GM12891 (cell line): Measurements from ENCODE around the gene MICU2.
A peak's percentile ranks its signal among the peaks of the same experiment; 100 is the strongest.

Experiments used
- DNase-seq: peaks from one replicate; pipeline ENCODE4 v3.0.0; 2011; ENCODE audit warnings: low spot score; ENCODE audit not compliant: insufficient read length
- FAIRE-seq: peaks from 2 replicates; lab custom pipeline; 2011; peaks lifted over from hg19 to GRCh38; lab: Jason Lieb, UNC
- PAX5 ChIP-seq: IDR thresholded peaks from 2 replicates; pipeline ENCODE4 v1.6.1; 2011; ENCODE audit warnings: low read length, moderate library complexity, mild to moderate bottlenecking; ENCODE audit not compliant: insufficient read depth, severe bottlenecking
- POLR2A ChIP-seq: IDR thresholded peaks from 2 replicates; pipeline ENCODE4 v1.6.1; 2011; ENCODE audit warnings: low read depth, low read length, control low read depth
- POLR2AphosphoS5 ChIP-seq: IDR thresholded peaks from 2 replicates; pipeline ENCODE4 v1.6.1; 2011; ENCODE audit warnings: low read depth, low read length, control low read depth
- POU2F2 ChIP-seq: IDR thresholded peaks from 2 replicates; pipeline ENCODE4 v1.6.1; 2011; ENCODE audit warnings: low read depth, mild to moderate bottlenecking, control low read depth, low read length, moderate library complexity
- SPI1 ChIP-seq: IDR thresholded peaks from 2 replicates; pipeline ENCODE4 v1.6.1; 2011; ENCODE audit warnings: low read depth, low read length, control low read depth
- TAF1 ChIP-seq: IDR thresholded peaks from 2 replicates; pipeline ENCODE4 v1.6.1; 2011; ENCODE audit warnings: low read depth, low read length, control low read depth

The MICU2 gene

GRCh38 chr13:21620861-21621260 lies 16.9 kb upstream of the MICU2 start:
- DNase-seq (no peak), FAIRE-seq (no peak)
- no peak for TF ChIP-seq POLR2AphosphoS5
- no peak for TF ChIP-seq TAF1
- no peak for TF ChIP-seq PAX5

GRCh38 chr13:21619633-21620220 lies 15.8 kb upstream of the MICU2 start:
- TF ChIP-seq SPI1 (no peak), POLR2A (no peak), POLR2AphosphoS5 (no peak), TAF1 (no peak), PAX5 (no peak), POU2F2 (no peak)
- no peak for FAIRE-seq
- no peak for DNase-seq

GRCh38 chr13:21616880-21617279 lies 12.9 kb upstream of the MICU2 start:
- DNase-seq (no peak), FAIRE-seq (no peak)
- TF ChIP-seq TAF1: no peak

- FAIRE-seq (no peak), DNase-seq (no peak)
- TF ChIP-seq TAF1 (no peak), POU2F2 (no peak), POLR2A (no peak), POLR2AphosphoS5 (no peak), PAX5 (no peak), SPI1 (no peak)
Observed at GRCh38 chr13:21616205-21616866, 12.4 kb upstream of the MICU2 start.

- no peak for TF ChIP-seq TAF1
- no peak for TF ChIP-seq POLR2A
- TF ChIP-seq POU2F2: no peak
- no peak for TF ChIP-seq SPI1
- no peak for TF ChIP-seq PAX5
- TF ChIP-seq POLR2AphosphoS5: no peak
- DNase-seq (no peak), FAIRE-seq (peak; percentile 23)
Observed at GRCh38 chr13:21615427-21615826, 11.5 kb upstream of the MICU2 start.

GRCh38 chr13:21613791-21614190 lies 9.8 kb upstream of the MICU2 start:
- DNase-seq: no peak
- TF ChIP-seq TAF1: no peak
- no peak for TF ChIP-seq PAX5
- no peak for TF ChIP-seq SPI1
- TF ChIP-seq POLR2AphosphoS5: no peak
- TF ChIP-seq POLR2A: no peak
- TF ChIP-seq POU2F2: no peak
- FAIRE-seq: no peak

- TF ChIP-seq POLR2AphosphoS5: no peak
- no peak for TF ChIP-seq POU2F2
- TF ChIP-seq PAX5: no peak
- no peak for TF ChIP-seq TAF1
- no peak for TF ChIP-seq SPI1
- TF ChIP-seq POLR2A: no peak
- FAIRE-seq (no peak), DNase-seq (no peak)
Observed at GRCh38 chr13:21611385-21611784, 7.4 kb upstream of the MICU2 start.

GRCh38 chr13:21610687-21611086 lies 6.7 kb upstream of the MICU2 start:
- TF ChIP-seq POU2F2 (no peak), TAF1 (no peak), POLR2AphosphoS5 (no peak), POLR2A (no peak), SPI1 (no peak), PAX5 (no peak)
- DNase-seq: no peak
- no peak for FAIRE-seq

- DNase-seq (no peak), FAIRE-seq (no peak)
- TF ChIP-seq POU2F2 (no peak), SPI1 (no peak), POLR2A (no peak), POLR2AphosphoS5 (no peak), PAX5 (no peak), TAF1 (no peak)
Observed at GRCh38 chr13:21608961-21609360, 5.0 kb upstream of the MICU2 start.

GRCh38 chr13:21606796-21607195 lies 2.8 kb upstream of the MICU2 start:
- TF ChIP-seq SPI1: no peak
- TF ChIP-seq POU2F2: no peak
- FAIRE-seq: no peak

GRCh38 chr13:21606251-21606650 lies 2.3 kb upstream of the MICU2 start:
- no peak for FAIRE-seq
- no peak for TF ChIP-seq POU2F2
- TF ChIP-seq POLR2A: no peak
- no peak for TF ChIP-seq TAF1
- no peak for TF ChIP-seq SPI1
- TF ChIP-seq POLR2AphosphoS5: no peak
- no peak for DNase-seq

More at GRCh38 chr13:21606796-21607195, 2.8 kb upstream of the MICU2 start:
- no peak for DNase-seq
